Prostate gland (tissue), 2 donors: Measurements from ENCODE around the gene TGFB1I1. TPM values are rescaled to one million over a fixed set of nuclear protein-coding genes. Genes with fewer than 3 reads are reported as not detected.
A peak's percentile ranks its signal among the peaks of the same experiment; 100 is the strongest.

Experiments
- DNase-seq: peaks from one replicate; pipeline ENCODE4 v3.0.0-alpha.2; 2019; ENCODE audit warnings: low spot score
- H3K27ac ChIP-seq, 2 donors: fragments of 200-600 bp; sonication (generic); 2 replicates each; pipeline ENCODE4 v1.5.1; 2017 to 2019
- H3K27me3 ChIP-seq: fragments of 200-600 bp; sonication (generic); replicated peaks from 2 replicates; pipeline ENCODE4 v1.5.1; 2019; ENCODE audit not compliant: insufficient read depth
- H3K36me3 ChIP-seq, 2 donors: fragments of 200-600 bp; sonication (generic); 1 replicate in 1 of 2; 2 replicates in 1 of 2; pipeline versions ENCODE4 v1.5.1 to v1.8.1; 2017 to 2019
- H3K4me1 ChIP-seq: fragments of 200-600 bp; sonication (generic); replicated peaks from 2 replicates; pipeline ENCODE4 v1.5.1; 2019
- H3K4me3 ChIP-seq, 2 donors: fragments of 200-600 bp; sonication (generic); 2 replicates each; pipeline ENCODE4 v1.5.1; 2017 to 2019
- H3K9me3 ChIP-seq: fragments of 200-600 bp; sonication (generic); 2 replicates; pipeline ENCODE4 v1.5.1; 2017
- POLR2A ChIP-seq: fragments of 450-650 bp; IDR thresholded peaks from one replicate; pipeline ENCODE4 v1.6.1; 2016; ENCODE audit warnings: antibody characterized with exemption, mild to moderate bottlenecking
- POLR2AphosphoS5 ChIP-seq: sonication (generic); formaldehyde crosslinking; IDR thresholded peaks from one replicate; pipeline ENCODE4 v1.6.1; 2017; ENCODE audit warnings: antibody characterized with exemption
- WGBS: methylation state at CpG from one replicate; pipeline ENCODE4 v1.1.5; 2018; 5-methylcytosine and 5-hydroxymethylcytosine counted together
- intact Hi-C: fragments of 100-400 bp; cut with DNase I; formaldehyde crosslinking; loops from one replicate; pipeline ENCODE4 v1.14.2; 2022
- total RNA-seq, 2 donors: library from RNA; depleted of rRNA; stranded (reverse); fragments of >200 nt; gene quantifications; one replicate each; pipeline ENCODE4 v1.1.0, GENCODE V29; 2016
- TF ChIP-seq, protein P1 (sequence below), 4 experiments: fragments of 200-600 bp in 2 of 4; fragments of 450-650 bp in 2 of 4; sonication (generic) in 2 of 4; IDR thresholded peaks; 1 replicate in 3 of 4; 2 replicates in 1 of 4; pipeline ENCODE4 v1.5.1; 2016 to 2019; ENCODE audit warnings: antibody characterized with exemption in 4 of 4, mild to moderate bottlenecking in 2 of 4, moderate library complexity in 2 of 4

Gene TGFB1I1
- total RNA-seq, 2 donors from 2014 or later, result 62.0 to 115 TPM

DNA sequence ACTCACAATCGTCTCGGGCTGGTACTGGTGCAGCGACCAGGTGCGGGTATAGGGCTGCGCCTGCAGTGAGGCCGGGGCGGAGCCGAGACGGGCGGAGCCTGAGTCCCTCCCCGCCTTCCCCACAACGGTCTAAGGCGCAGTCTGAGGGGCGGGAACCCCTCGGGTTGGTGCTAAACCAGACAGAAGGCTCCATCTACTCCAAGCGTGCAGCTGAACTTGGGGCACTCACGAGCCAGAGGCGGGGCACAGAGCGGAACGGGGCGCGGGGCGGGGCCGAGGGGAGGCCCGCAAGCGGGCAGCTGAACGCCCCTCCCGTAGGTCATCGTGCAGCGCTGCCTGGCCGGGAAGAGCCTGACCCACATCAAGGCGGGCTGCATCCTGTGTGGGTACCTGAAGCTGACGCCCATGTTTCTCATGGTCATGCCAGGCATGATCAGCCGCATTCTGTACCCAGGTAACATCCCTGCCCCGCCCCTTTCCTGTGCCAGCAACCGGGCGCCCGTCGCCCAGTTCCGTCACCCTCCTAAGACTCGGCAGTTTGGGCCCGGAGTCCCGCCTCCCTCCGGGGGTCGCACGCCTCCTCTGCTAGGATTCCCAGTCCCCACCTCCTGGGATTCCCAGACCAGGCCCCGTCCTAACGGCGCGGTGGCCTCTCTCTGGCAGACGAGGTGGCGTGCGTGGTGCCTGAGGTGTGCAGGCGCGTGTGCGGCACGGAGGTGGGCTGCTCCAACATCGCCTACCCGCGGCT, 15.9 kb downstream of the TGFB1I1 start:
- DNase-seq, result peak; percentile 39
- WGBS, result 2% methylated on average over 59 of the region's 60 CpGs
- Histone ChIP-seq H3K4me3 (peak overlapping the region; percentile 34 to 36), H3K27ac (no peak overlapping the region), H3K36me3 (peaks cover 0 to 11% of the 10 kb centered on the region in 2 donors), H3K9me3 (no peaks in the 10 kb centered on the region), H3K27me3 (no peaks in the 10 kb centered on the region), H3K4me1 (no peaks in the 10 kb centered on the region)
- TF ChIP-seq POLR2AphosphoS5 (peak; percentile 12), POLR2A (no peak)
- intact Hi-C loops, result no loop called here

DNA sequence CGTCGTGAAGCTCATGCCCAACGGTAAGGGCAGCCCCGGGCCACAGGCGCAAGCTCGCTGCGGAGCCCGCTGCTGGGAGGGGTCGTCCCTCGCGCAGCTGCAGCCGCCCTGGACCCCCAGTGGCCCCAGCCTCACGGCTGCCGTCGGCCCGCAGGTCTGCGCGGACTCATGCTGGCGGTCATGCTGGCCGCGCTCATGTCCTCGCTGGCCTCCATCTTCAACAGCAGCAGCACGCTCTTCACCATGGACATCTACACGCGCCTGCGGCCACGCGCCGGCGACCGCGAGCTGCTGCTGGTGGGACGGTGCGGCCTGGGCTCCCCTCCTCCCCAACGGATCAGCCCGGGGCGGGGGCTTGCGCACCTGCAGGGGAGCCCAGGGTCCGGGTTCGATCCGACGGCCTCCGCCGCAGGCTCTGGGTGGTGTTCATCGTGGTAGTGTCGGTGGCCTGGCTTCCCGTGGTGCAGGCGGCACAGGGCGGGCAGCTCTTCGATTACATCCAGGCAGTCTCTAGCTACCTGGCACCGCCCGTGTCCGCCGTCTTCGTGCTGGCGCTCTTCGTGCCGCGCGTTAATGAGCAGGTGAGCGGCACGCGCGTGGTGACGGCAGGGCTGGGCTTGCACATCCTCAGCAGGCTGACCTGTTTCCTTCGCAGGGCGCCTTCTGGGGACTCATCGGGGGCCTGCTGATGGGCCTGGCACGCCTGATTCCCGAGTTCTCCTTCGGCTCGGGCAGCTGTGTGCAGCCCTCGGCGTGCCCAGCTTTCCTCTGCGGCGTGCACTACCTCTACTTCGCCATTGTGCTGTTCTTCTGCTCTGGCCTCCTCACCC, 16.7 kb downstream of the TGFB1I1 start:
- intact Hi-C loops, result no loop called here
- H3K9me3 ChIP-seq, result no peaks in the 10 kb centered on the region
- peak overlapping the region; percentile 34 to 36 for H3K4me3 ChIP-seq
- peaks cover under 1 to 11% of the 10 kb centered on the region in 2 donors for H3K36me3 ChIP-seq
- no peak for DNase-seq
- H3K27me3 ChIP-seq, result no peaks in the 10 kb centered on the region
- 36% methylated on average over 65 of the region's 77 CpGs for WGBS
- TF ChIP-seq POLR2A (no peak), POLR2AphosphoS5 (no peak)
- TF ChIP-seq, protein P1, sequence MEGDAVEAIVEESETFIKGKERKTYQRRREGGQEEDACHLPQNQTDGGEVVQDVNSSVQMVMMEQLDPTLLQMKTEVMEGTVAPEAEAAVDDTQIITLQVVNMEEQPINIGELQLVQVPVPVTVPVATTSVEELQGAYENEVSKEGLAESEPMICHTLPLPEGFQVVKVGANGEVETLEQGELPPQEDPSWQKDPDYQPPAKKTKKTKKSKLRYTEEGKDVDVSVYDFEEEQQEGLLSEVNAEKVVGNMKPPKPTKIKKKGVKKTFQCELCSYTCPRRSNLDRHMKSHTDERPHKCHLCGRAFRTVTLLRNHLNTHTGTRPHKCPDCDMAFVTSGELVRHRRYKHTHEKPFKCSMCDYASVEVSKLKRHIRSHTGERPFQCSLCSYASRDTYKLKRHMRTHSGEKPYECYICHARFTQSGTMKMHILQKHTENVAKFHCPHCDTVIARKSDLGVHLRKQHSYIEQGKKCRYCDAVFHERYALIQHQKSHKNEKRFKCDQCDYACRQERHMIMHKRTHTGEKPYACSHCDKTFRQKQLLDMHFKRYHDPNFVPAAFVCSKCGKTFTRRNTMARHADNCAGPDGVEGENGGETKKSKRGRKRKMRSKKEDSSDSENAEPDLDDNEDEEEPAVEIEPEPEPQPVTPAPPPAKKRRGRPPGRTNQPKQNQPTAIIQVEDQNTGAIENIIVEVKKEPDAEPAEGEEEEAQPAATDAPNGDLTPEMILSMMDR (IDR thresholded peaks at IDR 0.05), result no peak
- no peaks in the 10 kb centered on the region for H3K4me1 ChIP-seq
- H3K27ac ChIP-seq, result no peak overlapping the region

DNA sequence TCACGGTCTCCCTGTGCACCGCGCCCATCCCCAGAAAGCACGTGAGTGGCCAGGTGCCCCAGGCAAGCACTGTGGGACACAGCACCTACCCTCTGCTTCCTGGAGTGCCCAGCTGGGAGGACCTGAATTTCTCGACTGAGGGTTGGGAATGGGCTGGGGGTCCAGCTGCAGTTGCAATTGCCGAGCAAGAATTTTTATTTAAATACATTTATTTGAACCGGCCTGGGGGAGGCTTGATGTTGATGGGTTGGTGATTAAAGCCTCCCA, 17.3 kb downstream of the TGFB1I1 start:
- intact Hi-C loops, result no loop called here
- H3K4me3 ChIP-seq, result no peak overlapping the region
- 75% methylated on average over 7 of the region's 7 CpGs for WGBS
- peaks cover 3 to 11% of the 10 kb centered on the region in 2 donors for H3K36me3 ChIP-seq
- no peaks in the 10 kb centered on the region for H3K27me3 ChIP-seq
- no peaks in the 10 kb centered on the region for H3K9me3 ChIP-seq
- no peak for DNase-seq
- no peak for TF ChIP-seq POLR2AphosphoS5
- no peak for TF ChIP-seq POLR2A
- TF ChIP-seq, protein P1 (IDR thresholded peaks at IDR 0.05), result no peak
- H3K27ac ChIP-seq, result no peak overlapping the region
- H3K4me1 ChIP-seq, result no peaks in the 10 kb centered on the region

DNA sequence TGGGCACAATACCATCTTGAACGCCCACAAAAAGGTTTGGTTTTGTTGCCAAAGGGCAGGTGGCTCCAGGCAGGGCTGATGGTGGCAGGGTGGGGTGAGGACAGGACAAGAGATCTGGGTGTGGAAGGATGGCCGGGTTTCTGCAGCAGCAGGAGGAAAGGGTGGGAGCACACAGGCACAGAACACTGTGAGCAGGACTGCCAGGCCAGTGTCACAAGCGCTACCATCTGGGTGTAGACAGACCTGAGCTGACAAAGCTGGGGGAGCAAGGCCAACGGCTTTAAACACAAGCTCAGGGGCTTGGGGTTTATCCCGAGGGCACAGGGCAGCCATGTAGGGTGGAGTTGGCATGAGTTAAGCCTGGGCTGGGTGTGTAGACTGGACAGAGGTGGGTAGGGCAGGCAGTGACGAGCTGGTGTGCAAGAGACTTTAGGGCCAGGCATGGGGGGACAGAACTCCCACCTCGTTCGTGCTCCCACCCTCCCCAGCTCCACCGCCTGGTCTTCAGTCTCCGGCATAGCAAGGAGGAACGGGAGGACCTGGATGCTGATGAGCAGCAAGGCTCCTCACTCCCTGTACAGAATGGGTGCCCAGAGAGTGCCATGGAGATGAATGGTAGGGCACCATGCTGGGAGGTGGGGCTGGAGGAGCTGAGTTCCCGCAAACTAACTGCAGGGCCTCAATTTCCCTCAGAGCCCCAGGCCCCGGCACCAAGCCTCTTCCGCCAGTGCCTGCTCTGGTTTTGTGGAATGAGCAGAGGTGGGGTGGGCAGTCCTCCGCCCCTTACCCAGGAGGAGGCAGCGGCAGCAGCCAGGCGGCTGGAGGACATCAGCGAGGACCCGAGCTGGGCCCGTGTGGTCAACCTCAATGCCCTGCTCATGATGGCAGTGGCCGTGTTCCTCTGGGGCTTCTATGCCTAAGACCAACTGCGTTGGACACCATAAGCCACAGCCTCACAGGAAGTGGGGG, 17.9 kb downstream of the TGFB1I1 start:
- 90% methylated on average over 22 of the region's 22 CpGs for WGBS
- H3K4me1 ChIP-seq, result no peaks in the 10 kb centered on the region
- H3K27ac ChIP-seq, result no peak overlapping the region
- TF ChIP-seq, protein P1 (IDR thresholded peaks at IDR 0.05), result no peak
- TF ChIP-seq POLR2A, result no peak
- no peak for TF ChIP-seq POLR2AphosphoS5
- intact Hi-C loops, result no loop called here
- no peak for DNase-seq
- H3K4me3 ChIP-seq, result no peak overlapping the region
- H3K36me3 ChIP-seq, result peaks cover 3 to 11% of the 10 kb centered on the region in 2 donors
- H3K9me3 ChIP-seq, result no peaks in the 10 kb centered on the region
- H3K27me3 ChIP-seq, result no peaks in the 10 kb centered on the region
